Adipose tissue (tissue), 3 donors: ENCODE measurements around the gene SCTR. TPM values are rescaled to one million over a fixed set of nuclear protein-coding genes. Genes with fewer than 3 reads are reported as not detected.

Source experiments
- H3K27ac ChIP-seq: one replicate; pipeline ENCODE4 v1.5.1; 2013; ENCODE audit warnings: low read depth, low read length
- WGBS, 3 donors: extraction: QIAGEN DNeasy Blood & Tissue Kit; methylation state at CpG; one replicate each; pipeline ENCODE4 v1.1.7; 2013; 5-methylcytosine and 5-hydroxymethylcytosine counted together
- polyA plus RNA-seq, 3 donors: library from polyadenylated mRNA; stranded (reverse); fragments of 200-250 nt; gene quantifications; one replicate each; pipeline ENCODE4 v1.2.3, GENCODE V29; 2013
- donor health status: healthy with polysubstance abuse.
- donor health status: Bipolar disorder and iron deficiency.
- donor health status: healthy.

The SCTR gene
- polyA plus RNA-seq, 3 donors, result 0.65 to 59.8 TPM; not detected in 1

GRCh38 chr2:119491776-119492525 lies 32.3 kb downstream of the SCTR start:
- no peak overlapping the region for H3K27ac ChIP-seq
- 41 to 73% (median 61%) methylated on average over 5 of the region's 5 CpGs for WGBS, 3 donors

- no peak overlapping the region for H3K27ac ChIP-seq
- WGBS, 3 donors, result 74 to 81% (median 78%) methylated on average over 7 of the region's 7 CpGs
These were observed 33.6 kb downstream of the SCTR start for GRCh38 chr2:119490653-119491195.

GRCh38 chr2:119490106-119490505 lies 34.2 kb downstream of the SCTR start:
- 87 to 94% (median 94%) methylated on average over 8 of the region's 8 CpGs for WGBS, 3 donors
- H3K27ac ChIP-seq, result no peak overlapping the region

GRCh38 chr2:119489232-119489952 lies 34.9 kb downstream of the SCTR start:
- 84 to 91% (median 90%) methylated on average over 10 of the region's 10 CpGs for WGBS, 3 donors
- no peak overlapping the region for H3K27ac ChIP-seq

- WGBS, 3 donors, result 61 to 91% (median 83%) methylated on average over 24 of the region's 24 CpGs
- H3K27ac ChIP-seq, result no peak overlapping the region
These were observed 35.8 kb downstream of the SCTR start for GRCh38 chr2:119488245-119489214.

- WGBS, 3 donors, result 14 to 43% (median 33%) methylated on average over 9 of the region's 9 CpGs
- no peak overlapping the region for H3K27ac ChIP-seq
These were observed 36.6 kb downstream of the SCTR start for GRCh38 chr2:119487434-119488244.

GRCh38 chr2:119486886-119487285 lies 37.4 kb downstream of the SCTR start:
- H3K27ac ChIP-seq, result no peak overlapping the region
- WGBS, 3 donors, result 23 to 68% (median 44%) methylated on average over 6 to 7 of the region's 7 CpGs

- WGBS, 3 donors, result 52 to 89% (median 84%) methylated on average over 10 of the region's 10 CpGs
- H3K27ac ChIP-seq, result no peak overlapping the region
These were observed 38.0 kb downstream of the SCTR start for GRCh38 chr2:119486196-119486827.

GRCh38 chr2:119485336-119486110 lies 38.8 kb downstream of the SCTR start:
- 58 to 77% (median 75%) methylated on average over 12 of the region's 12 CpGs for WGBS, 3 donors
- H3K27ac ChIP-seq, result no peak overlapping the region

- no peak overlapping the region for H3K27ac ChIP-seq
- WGBS, 3 donors, result 64 to 73% (median 65%) methylated on average over 6 of the region's 6 CpGs
These were observed 39.4 kb downstream of the SCTR start for GRCh38 chr2:119484834-119485233.

- H3K27ac ChIP-seq, result no peak overlapping the region
- WGBS, 3 donors, result 88 to 93% (median 90%) methylated on average over 11 of the region's 11 CpGs
These were observed 40.2 kb downstream of the SCTR start for GRCh38 chr2:119483896-119484718.

GRCh38 chr2:119483395-119483753 lies 40.9 kb downstream of the SCTR start:
- H3K27ac ChIP-seq, result no peak overlapping the region
- 69 to 80% (median 79%) methylated on average over 5 of the region's 5 CpGs for WGBS, 3 donors

- 65 to 76% (median 69%) methylated on average over 20 of the region's 20 CpGs for WGBS, 3 donors
- no peak overlapping the region for H3K27ac ChIP-seq
These were observed 41.5 kb downstream of the SCTR start for GRCh38 chr2:119482481-119483394.

- 66 to 88% (median 80%) methylated on average over 16 of the region's 16 CpGs for WGBS, 3 donors
- H3K27ac ChIP-seq, result no peak overlapping the region
These were observed 42.5 kb downstream of the SCTR start for GRCh38 chr2:119481501-119482455.
